Purkinje cell (primary cell): Measurements from ENCODE around the gene ZNF175. TPM values are rescaled to one million over a fixed set of nuclear protein-coding genes. Genes with fewer than 3 reads are reported as not detected.

Experiments
- polyA plus RNA-seq: library from polyadenylated mRNA; unstranded; fragments of >200 nt; fragmentation: Nextera tagmentation; gene quantifications from 2 replicates; pipeline ENCODE4 v1.2.1, GENCODE V29; 2014

ZNF175 gene
- polyA plus RNA-seq = 1.7 and 3.9 TPM in 2 replicates

DNA sequence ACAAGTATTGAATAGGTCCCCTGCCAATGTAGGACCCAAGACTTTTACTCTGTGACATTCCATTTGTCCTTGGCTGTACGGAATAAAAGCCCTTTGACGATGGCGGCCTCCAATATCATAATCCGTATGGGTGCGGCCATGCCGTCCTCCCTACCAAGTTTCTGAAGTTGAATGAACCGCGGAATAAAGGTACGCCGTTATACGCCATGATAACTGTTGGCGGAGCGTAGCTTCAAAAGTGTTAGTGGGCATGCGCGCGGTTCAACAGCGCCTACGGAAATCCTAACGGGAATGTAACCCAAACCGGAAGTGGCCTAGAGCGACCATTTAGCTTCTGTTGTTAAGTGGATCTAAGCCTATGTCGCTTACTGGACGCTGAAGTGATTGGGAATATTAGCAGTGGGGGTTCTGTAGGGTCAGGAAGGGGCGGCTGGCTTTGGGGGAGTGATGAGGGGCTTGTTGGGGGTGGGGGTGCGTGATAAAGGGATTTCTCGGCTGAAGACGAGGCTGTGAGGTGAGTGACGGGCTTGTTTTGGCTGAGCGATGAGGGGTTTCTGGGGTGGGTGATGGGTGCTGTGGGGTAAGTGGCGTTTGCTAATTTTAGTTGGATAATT lies at the start of gene ZNF175:
Gene ZNF175 (plus strand): TSS at position 322 of the 614 bp plus-strand sequence. CDS start 2,047 bp downstream, outside the sequence.

DNA sequence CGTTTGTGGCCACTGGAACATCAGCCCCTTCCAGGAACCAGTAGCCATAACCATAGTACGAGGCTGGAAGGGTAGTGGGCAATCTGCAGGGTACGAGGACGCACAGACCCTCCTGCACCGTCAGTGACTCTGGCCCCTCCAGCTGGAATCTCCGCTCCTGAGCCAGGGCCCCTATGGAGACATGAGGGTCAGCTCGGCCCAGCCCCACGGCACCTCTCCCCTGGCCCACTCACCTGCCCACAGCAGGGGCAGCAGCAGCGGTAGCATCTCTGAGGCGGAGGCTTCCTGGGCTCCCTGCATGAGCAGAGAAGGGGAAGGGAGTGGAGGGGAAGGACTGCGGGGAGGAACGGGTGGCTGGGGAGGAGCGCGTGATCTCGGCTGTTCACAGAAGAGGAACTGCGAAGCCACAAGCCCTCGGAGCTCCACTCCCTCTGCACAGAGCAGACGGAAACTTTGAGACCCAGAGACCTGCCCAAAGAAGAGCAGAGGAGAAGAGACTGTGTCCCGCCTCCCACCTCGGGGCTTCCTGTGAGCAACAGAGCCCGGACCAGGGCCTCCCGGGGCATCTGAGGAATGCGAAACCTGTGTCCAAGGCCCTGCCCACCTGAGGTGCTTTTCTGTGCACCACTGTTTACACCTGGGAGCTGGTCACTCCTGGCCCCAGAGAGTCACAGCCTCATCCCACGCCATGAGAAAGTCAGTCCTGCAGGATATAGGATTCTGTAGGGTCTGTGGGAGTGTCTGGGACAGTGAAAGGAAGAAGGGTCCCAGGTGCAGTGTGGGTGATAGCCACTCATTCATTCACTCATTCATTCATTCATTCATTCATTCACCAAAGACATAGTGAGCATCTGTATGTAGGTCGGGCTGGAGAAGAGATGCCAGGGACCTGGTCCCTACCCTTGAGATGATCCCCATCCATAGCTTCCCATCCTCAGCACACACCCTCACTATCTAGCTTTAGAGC lies 39.5 kb upstream of the ZNF175 start, which contains the start of gene SIGLEC6:
Gene SIGLEC6 (minus strand): TSS at position 322 of the 967 bp plus-strand sequence. CDS start 22 bp downstream, at position 300.

DNA sequence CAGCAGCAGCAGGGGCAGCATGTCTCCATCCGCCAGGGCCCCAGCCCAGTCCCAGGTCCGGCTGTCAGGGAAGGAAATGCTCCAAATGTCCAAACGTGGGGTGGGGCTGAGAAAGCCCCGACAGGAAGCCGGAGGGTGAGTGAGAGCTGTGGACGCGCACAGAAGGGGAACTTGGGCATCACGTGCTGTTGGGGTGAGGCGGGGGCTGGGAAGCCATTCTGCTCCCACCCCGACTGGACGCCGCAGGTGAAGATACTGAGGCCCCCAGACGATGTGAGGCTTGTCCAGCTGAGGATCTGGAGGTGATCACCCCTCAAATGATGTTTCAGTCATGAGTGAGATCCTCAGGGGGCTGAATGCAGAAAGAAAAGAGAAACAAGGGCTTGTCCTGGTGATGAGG lies 59.2 kb downstream of the ZNF175 start, which contains the start of gene SIGLEC5:
Gene SIGLEC5 (minus strand): TSS at position 87 of the 400 bp plus-strand sequence. CDS start 66 bp downstream, at position 21.

Other genes starting within 250 kb of the ZNF175 start
- 0.27 and 0.81 TPM in 2 replicates for gene VSIG10L, start 229.1 kb upstream of the ZNF175 start, polyA plus RNA-seq
- 75.1 and 77.9 TPM in 2 replicates for gene ETFB, start 204.9 kb upstream of the ZNF175 start, polyA plus RNA-seq
- gene CLDND2, start 202.3 kb upstream of the ZNF175 start, polyA plus RNA-seq = 3.4 and 9.2 TPM in 2 replicates
- not detected in 2 replicates for gene NKG7, start 198.6 kb upstream of the ZNF175 start, polyA plus RNA-seq
- not detected in 2 replicates for gene LIM2, start 183.3 kb upstream of the ZNF175 start, polyA plus RNA-seq
- not detected in 2 replicates for gene C19orf84, start 180.7 kb upstream of the ZNF175 start, polyA plus RNA-seq
- gene SIGLEC10, start 153.6 kb upstream of the ZNF175 start, polyA plus RNA-seq = not detected in 2 replicates
- not detected in 2 replicates for gene SIGLEC8, start 112.8 kb upstream of the ZNF175 start, polyA plus RNA-seq
- gene CEACAM18, start 92.7 kb upstream of the ZNF175 start, polyA plus RNA-seq = not detected in 2 replicates
- gene SIGLEC12, start 69.5 kb upstream of the ZNF175 start, polyA plus RNA-seq = not detected in 2 replicates
- gene SIGLEC6, start 39.6 kb upstream of the ZNF175 start, polyA plus RNA-seq = not detected in 2 replicates
- not detected in 2 replicates for gene SIGLEC5, start 59.1 kb downstream of the ZNF175 start, polyA plus RNA-seq
- gene SIGLEC14, start 75.5 kb downstream of the ZNF175 start, polyA plus RNA-seq = not detected in 2 replicates
- gene SPACA6, start 122.0 kb downstream of the ZNF175 start, polyA plus RNA-seq = 2.6 and 5.4 TPM in 2 replicates
- gene HAS1, start 152.7 kb downstream of the ZNF175 start, polyA plus RNA-seq = 0.56 TPM in 1 of 2 replicates, not detected in the other
- not detected in 2 replicates for gene FPR1, start 180.6 kb downstream of the ZNF175 start, polyA plus RNA-seq
- gene FPR2, start 189.9 kb downstream of the ZNF175 start, polyA plus RNA-seq = not detected in 2 replicates
- not detected in 2 replicates for gene FPR3, start 223.9 kb downstream of the ZNF175 start, polyA plus RNA-seq